UCSD-AML1 (cell line): ENCODE data around the gene PRAMEF26.
"Not testable (repeated sequence)": the region's sequence is repeated elsewhere in the genome, so short reads cannot be mapped to it uniquely, and the experiment has no call there.

Experiments
- DNase-seq: peaks from one replicate; lab custom pipeline; 2025; ENCODE audit not compliant: unreplicated experiment; lab: John Stamatoyannopoulos, UW

Gene PRAMEF26

DNA sequence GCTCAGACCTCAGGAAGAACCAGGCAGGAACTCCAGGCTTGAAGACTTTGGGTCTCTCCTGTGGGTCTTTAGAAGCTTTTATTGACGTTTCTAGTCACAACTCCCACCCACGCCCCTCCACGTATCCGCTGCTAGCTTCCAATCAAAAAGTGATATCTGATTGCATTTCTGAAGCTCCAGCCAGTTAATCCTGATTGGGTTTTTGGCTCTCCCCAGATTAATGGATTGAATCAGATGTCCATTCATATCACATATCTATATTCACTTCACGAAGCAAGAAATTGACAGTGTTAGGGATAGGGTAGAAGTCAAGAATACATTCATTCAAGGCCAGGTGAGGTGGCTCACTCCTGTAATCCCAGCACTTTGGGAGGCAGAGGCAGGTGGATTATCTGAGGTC lies at the start of gene PRAMEF26:
TSS of gene PRAMEF26 (minus strand) at position 101 of the 400 bp plus-strand sequence. CDS start 2,914 bp downstream, outside the sequence.
- DNase-seq, result not testable (repeated sequence)

GRCh38 chr1:13201309-13201708 lies 45.5 kb upstream of the PRAMEF26 start, which contains the start of gene PRAMEF13:
Gene PRAMEF13, minus strand, starts transcription at chr1:13201409. Its CDS starts 1,820 bp downstream, at chr1:13199589.
- DNase-seq, result not testable (repeated sequence)

GRCh38 chr1:13171548-13171947 lies 15.7 kb upstream of the PRAMEF26 start, which contains the start of gene PRAMEF9:
Gene PRAMEF9, plus strand, starts transcription at chr1:13171848. Its CDS starts 3,433 bp downstream, at chr1:13175281.
- DNase-seq, result not testable (repeated sequence)

DNA sequence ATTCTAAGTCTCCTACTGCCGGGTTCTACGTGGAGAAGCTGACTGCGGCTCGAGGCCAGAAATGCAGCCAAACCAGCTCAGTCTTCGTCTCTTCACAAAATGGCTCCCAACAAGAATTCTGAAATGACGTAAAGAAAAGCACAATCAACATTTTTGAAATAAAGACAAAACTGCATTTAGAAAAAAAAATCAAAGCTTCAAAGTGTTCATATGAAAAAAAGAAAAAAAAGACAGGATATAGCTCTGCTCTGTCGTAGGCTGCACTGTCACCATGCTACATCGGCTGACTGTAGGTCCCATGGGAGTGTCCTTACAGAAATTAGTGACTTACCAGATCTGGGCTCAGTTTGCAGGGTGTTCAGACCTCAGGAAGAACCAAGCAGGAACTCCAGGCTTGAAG lies 9.7 kb upstream of the PRAMEF26 start, which contains the start of gene HNRNPCL4:
TSS of gene HNRNPCL4 (minus strand) at position 101 of the 400 bp plus-strand sequence. CDS start 164 bp downstream, outside the sequence.
- not testable (repeated sequence) for DNase-seq

DNA sequence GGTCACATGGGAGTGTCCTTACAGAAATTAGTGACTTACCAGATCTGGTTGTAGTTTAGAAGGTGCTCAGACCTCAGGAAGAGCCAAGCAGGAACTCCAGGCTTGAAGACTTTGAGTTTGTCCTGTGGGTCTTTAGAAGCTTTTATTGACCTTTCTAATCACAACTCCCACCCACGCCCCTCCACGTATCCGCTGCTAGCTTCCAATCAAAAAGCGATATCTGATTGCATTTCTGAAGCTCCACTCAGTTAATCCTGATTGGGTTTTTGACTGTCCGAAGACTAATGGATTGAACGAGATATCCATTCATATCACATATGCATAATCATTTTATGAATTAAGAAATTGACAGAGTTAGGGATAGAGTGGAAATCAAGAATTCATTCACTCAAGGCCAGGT lies 39.1 kb downstream of the PRAMEF26 start, which contains the start of gene HNRNPCL2:
TSS of gene HNRNPCL2 (minus strand) at position 101 of the 400 bp plus-strand sequence. CDS start 454 bp downstream, outside the sequence.
- not testable (repeated sequence) for DNase-seq
